ENCODE data around the gene MLX.
A peak's percentile ranks its signal among the peaks of the same experiment; 100 is the strongest.
"Not testable (repeated sequence)": the region's sequence is repeated elsewhere in the genome, so short reads cannot be mapped to it uniquely, and the experiment has no call there.

MLX gene

GRCh38 chr17:42609182-42609813, 42.4 kb downstream of the MLX start, which contains the start of the genes RETREG3 and TUBG1:
RETREG3 (minus strand) TSS chr17:42609374; CDS start chr17:42609324, 50 bp downstream.
TUBG1 (plus strand) TSS chr17:42609683; CDS start chr17:42609738, 55 bp downstream.
- TF ChIP-seq, protein P1, sequence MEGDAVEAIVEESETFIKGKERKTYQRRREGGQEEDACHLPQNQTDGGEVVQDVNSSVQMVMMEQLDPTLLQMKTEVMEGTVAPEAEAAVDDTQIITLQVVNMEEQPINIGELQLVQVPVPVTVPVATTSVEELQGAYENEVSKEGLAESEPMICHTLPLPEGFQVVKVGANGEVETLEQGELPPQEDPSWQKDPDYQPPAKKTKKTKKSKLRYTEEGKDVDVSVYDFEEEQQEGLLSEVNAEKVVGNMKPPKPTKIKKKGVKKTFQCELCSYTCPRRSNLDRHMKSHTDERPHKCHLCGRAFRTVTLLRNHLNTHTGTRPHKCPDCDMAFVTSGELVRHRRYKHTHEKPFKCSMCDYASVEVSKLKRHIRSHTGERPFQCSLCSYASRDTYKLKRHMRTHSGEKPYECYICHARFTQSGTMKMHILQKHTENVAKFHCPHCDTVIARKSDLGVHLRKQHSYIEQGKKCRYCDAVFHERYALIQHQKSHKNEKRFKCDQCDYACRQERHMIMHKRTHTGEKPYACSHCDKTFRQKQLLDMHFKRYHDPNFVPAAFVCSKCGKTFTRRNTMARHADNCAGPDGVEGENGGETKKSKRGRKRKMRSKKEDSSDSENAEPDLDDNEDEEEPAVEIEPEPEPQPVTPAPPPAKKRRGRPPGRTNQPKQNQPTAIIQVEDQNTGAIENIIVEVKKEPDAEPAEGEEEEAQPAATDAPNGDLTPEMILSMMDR (IDR thresholded peaks at IDR 0.05; ENCODE audit: low read depth, low read length) = peak; percentile 61
- peak within 1 kb of the TSS; percentile 93 for H3K4me3 ChIP-seq (ENCODE audit: low read depth, low read length)
- DNase-seq (ENCODE audit: low read depth, low spot score) = peak; percentile 100
- in situ Hi-C loops (cut with HindIII; ENCODE audit: low sequenced_read_pairs) = no loop called here

DNA sequence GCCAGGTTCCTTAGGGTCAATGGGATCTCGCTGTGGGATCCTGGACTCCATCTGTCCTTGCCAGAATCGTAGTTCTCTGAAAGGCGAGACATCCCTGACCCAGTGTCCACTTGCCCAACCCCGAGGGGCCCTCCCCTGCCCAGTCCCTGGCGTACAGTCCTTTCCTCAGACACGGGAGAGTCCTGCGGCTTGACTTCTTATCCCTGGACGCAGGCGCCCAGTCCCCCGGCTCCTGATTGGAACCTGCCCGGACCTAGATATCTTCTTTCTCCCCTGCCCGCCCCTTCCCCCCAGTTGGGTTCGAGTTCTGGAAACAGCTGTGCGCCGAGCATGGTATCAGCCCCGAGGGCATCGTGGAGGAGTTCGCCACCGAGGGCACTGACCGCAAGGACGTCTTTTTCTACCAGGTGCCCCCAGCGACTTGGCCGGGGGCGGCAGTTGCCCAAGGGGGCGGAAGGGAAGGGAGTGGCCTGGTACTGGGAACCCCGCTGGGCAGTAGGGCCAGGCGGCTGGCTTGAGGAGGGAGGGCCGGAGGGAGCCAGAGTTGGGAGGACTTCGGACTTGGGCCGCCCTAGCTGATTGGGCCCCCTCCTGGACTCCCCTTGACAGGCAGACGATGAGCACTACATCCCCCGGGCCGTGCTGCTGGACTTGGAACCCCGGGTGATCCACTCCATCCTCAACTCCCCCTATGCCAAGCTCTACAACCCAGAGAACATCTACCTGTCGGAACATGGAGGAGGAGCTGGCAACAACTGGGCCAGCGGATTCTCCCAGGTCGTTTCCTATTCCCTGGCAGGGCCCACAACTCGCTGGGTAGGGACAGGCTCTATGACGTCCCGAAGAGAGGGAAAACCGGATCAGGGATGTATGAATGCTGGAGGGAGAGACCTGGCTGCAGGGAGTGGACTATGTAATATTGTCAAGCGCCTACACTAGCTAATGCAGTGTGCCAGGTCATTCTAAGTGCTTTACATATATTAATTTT, 43.2 kb downstream of the MLX start:
- in situ Hi-C loops (cut with HindIII; ENCODE audit: low sequenced_read_pairs); DNase-seq (ENCODE audit: low read depth, low spot score): not testable (repeated sequence)
- peak overlapping the region; percentile 77 for H3K4me3 ChIP-seq (ENCODE audit: low read depth, low read length)

- TF ChIP-seq, protein P1 (IDR thresholded peaks at IDR 0.05; ENCODE audit: low read depth, low read length) = no peak
- no peak overlapping the region for H3K4me3 ChIP-seq (ENCODE audit: low read depth, low read length)
- in situ Hi-C loops (cut with HindIII; ENCODE audit: low sequenced_read_pairs) = no loop called here
- no peak for DNase-seq (ENCODE audit: low read depth, low spot score)
Measured at GRCh38 chr17:42612013-42612412, 45.1 kb downstream of the MLX start.

DNA sequence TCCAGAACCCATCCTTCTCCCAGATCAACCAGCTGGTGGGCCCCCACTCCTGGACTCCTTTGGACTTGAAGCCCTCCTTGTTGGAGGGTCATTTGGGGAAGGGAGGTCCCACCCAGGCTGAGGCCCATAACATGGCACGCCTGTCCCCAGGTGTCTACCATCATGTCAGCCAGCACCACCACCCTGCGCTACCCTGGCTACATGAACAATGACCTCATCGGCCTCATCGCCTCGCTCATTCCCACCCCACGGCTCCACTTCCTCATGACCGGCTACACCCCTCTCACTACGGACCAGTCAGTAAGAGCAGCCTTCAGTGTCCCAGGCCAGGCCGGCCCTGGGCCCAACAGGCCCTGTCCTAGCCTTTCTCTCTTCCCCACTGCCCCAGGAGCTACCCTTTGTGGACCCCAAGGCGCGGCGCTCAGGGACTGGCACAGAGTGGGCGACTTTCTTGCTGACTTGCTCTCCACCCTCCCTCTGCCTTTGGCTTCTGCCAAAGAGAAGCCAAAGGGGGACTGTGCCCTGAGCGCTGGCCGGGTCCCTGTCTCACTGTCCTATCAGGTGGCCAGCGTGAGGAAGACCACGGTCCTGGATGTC, 46.9 kb downstream of the MLX start:
- in situ Hi-C loops (cut with HindIII; ENCODE audit: low sequenced_read_pairs) = no loop called here
- no peak overlapping the region for H3K4me3 ChIP-seq (ENCODE audit: low read depth, low read length)
- TF ChIP-seq, protein P1 (IDR thresholded peaks at IDR 0.05; ENCODE audit: low read depth, low read length) = no peak
- DNase-seq (ENCODE audit: low read depth, low spot score) = no peak

DNA sequence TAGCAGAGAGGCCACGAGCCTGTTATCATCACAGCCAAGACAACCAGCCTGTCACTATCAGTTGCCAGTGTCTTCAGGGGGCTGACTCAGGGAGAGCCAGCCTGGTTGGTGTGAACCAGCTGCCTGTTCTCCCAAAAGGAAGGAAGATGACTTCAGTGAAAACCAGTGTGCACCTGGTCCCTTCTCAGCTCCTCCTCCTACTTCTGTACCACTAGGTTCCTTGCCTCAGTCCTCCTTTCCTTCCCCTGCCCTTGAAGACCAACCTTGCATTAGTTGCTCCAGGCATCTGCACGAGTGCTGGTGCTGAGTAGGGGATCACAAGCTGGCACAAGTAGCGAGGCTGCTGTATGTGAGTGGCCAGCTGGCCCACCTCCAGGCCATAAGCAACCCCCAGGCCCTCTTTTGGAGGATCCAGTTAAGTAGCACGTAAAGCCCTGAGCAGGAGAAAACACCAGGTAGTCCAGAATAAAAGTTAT, 51.1 kb downstream of the MLX start:
- in situ Hi-C loops (cut with HindIII; ENCODE audit: low sequenced_read_pairs) = no loop called here
- H3K4me3 ChIP-seq (ENCODE audit: low read depth, low read length) = no peak overlapping the region
- no peak for DNase-seq (ENCODE audit: low read depth, low spot score)
- TF ChIP-seq, protein P1 (IDR thresholded peaks at IDR 0.05; ENCODE audit: low read depth, low read length) = no peak

DNA sequence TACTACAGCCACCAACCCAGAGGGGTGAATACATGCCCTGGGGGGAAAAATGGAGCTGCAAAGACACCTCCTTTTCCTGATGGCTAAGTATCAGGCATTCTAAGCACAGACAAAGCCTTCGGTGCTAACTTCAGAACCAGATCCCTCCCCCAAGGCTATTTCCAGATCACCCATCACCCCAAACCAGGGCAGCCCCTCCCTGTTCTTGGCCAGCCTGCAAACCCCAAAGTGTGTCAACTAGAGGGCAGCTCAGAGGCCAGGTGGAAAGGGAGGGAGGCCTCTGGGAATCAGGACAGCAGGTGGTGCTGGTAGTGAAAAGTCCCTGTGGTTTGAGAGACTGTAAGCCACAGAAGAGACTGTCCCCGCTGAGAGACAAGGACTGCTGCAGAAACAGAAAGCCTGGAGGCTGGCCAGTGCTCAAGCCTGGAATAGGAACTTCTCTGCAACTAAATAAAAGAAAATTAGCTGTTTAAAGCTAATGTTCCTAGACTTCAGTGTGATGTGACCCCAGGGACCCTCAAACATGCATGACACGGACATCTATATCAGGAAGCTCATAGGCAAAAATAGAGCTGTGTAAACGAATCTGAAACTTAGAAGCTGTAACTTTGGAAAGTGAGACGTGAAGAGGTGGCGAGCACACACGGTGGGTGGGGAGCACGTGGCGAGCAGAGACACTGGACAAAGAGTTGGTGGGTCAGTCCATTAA, 51.7 kb downstream of the MLX start:
- TF ChIP-seq, protein P1 (IDR thresholded peaks at IDR 0.05; ENCODE audit: low read depth, low read length) = peak; percentile 9
- peak; percentile 22 for DNase-seq (ENCODE audit: low read depth, low spot score)
- in situ Hi-C loops (cut with HindIII; ENCODE audit: low sequenced_read_pairs) = no loop called here
- H3K4me3 ChIP-seq (ENCODE audit: low read depth, low read length) = no peak overlapping the region

GRCh38 chr17:42621987-42622386, 55.1 kb downstream of the MLX start:
- in situ Hi-C loops (cut with HindIII; ENCODE audit: low sequenced_read_pairs); H3K4me3 ChIP-seq (ENCODE audit: low read depth, low read length); DNase-seq (ENCODE audit: low read depth, low spot score): not testable (repeated sequence)
